A204.1 (cell line): Measurements from ENCODE around the gene CCDC200.
"Not testable (repeated sequence)": the region's sequence is repeated elsewhere in the genome, so short reads cannot be mapped to it uniquely, and the experiment has no call there.

Source experiments
- FAIRE-seq: peaks from 2 replicates; lab custom pipeline; 2012; peaks lifted over from hg19 to GRCh38; lab: Jason Lieb, UNC

CCDC200 gene

GRCh38 chr17:43228020-43228782, at the start of gene CCDC200:
Gene CCDC200, minus strand, starts transcription at chr17:43228623. Its CDS starts 69 bp downstream, at chr17:43228554.
- not testable (repeated sequence) for FAIRE-seq

GRCh38 chr17:43272914-43273313, 44.5 kb upstream of the CCDC200 start:
- not testable (repeated sequence) for FAIRE-seq

DNA sequence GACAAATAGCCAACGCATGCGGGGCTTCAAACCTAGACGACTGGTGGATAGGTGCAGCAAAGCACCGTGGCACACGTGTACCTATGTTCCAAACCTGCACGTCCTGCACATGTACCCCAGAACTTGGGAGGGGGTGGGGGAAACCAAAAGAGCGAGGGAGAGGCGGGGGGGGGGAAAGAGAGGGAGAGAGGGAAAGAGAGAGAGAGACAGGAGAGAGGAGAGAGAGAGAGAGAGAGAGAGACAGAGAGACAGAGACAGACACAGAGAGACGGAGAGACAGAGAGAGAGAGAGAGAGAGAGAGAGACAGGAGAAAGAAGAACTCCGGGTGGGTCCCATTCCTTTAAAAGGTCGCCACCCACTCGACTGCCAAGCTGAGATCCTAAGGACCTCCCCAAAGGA, 44.1 kb upstream of the CCDC200 start:
- FAIRE-seq: not testable (repeated sequence)

DNA sequence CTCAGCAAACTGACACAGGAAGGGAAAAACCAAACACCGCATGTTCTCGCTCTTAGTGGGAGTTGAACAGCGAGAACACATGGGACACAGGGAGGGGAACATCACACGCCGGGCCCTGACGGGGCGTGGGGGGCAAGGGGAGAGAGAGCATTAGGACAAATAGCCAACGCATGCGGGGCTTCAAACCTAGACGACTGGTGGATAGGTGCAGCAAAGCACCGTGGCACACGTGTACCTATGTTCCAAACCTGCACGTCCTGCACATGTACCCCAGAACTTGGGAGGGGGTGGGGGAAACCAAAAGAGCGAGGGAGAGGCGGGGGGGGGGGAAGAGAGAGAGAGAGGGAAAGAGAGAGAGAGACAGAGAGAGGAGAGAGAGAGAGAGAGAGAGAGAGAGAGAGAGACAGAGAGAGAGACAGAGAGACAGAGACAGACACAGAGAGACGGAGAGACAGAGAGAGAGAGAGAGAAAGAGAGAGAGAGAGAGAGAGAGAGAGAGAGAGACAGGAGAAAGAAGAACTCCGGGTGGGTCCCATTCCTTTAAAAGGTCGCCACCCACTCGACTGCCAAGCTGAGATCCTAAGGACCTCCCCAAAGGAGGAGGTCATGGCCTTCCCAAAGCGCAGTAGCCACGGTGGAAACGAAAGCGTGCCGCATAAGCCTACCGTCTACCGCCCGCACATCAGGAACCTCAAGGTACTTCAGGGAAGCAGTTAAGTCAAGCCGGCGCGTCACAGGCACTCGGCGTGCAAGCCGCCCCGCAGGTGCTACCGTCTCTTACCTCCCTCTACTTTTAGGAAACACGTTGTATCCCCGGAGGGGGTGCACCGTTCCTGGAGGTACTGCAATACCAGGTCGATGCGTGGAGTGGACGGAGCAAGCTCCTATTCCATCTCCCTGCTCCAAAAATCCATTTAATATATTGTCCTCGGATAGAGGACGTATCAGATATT, 42.4 kb upstream of the CCDC200 start:
- FAIRE-seq: not testable (repeated sequence)

DNA sequence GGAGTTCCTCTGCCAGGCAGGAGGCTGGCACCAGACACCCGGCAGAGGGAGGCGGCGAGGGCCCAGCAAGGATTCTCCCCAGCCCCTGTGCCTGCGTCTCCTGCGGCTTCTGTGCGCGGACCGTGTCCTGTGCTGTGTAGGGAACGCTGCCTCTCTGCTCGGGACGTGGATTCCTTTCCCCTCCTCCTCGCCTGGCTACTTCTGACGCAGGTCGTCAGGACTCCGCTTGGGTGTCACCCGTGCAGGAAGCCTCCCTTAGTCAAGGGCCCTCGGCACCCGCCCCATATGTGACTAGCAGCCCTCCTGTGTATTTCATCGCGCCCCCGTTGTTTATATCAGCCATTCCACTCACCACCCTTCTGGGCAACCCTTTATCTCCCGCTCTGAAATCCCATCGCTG, 18.0 kb upstream of the CCDC200 start:
- not testable (repeated sequence) for FAIRE-seq

DNA sequence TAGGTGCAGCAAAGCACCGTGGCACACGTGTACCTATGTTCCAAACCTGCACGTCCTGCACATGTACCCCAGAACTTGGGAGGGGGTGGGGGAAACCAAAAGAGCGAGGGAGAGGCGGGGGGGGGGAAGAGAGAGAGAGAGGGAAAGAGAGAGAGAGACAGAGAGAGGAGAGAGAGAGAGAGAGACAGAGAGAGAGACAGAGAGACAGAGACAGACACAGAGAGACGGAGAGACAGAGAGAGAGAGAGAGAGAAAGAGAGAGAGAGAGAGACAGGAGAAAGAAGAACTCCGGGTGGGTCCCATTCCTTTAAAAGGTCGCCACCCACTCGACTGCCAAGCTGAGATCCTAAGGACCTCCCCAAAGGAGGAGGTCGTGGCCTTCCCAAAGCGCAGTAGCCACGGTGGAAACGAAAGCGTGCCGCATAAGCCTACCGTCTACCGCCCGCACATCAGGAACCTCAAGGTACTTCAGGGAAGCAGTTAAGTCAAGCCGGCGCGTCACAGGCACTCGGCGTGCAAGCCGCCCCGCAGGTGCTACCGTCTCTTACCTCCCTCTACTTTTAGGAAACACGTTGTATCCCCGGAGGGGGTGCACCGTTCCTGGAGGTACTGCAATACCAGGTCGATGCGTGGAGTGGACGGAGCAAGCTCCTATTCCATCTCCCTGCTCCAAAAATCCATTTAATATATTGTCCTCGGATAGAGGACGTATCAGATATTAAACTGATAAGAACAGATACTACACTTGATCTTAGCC, 12.4 kb upstream of the CCDC200 start:
- FAIRE-seq: not testable (repeated sequence)

- not testable (repeated sequence) for FAIRE-seq
Measured at GRCh38 chr17:43239597-43239996, 11.2 kb upstream of the CCDC200 start.

- not testable (repeated sequence) for FAIRE-seq
Measured at GRCh38 chr17:43233877-43234276, 5.5 kb upstream of the CCDC200 start, which contains the start of gene RNU2-1. Gene RNU2-1, minus strand, starts transcription at chr17:43233977.

- not testable (repeated sequence) for FAIRE-seq
Measured at GRCh38 chr17:43233263-43233662, 4.8 kb upstream of the CCDC200 start.

DNA sequence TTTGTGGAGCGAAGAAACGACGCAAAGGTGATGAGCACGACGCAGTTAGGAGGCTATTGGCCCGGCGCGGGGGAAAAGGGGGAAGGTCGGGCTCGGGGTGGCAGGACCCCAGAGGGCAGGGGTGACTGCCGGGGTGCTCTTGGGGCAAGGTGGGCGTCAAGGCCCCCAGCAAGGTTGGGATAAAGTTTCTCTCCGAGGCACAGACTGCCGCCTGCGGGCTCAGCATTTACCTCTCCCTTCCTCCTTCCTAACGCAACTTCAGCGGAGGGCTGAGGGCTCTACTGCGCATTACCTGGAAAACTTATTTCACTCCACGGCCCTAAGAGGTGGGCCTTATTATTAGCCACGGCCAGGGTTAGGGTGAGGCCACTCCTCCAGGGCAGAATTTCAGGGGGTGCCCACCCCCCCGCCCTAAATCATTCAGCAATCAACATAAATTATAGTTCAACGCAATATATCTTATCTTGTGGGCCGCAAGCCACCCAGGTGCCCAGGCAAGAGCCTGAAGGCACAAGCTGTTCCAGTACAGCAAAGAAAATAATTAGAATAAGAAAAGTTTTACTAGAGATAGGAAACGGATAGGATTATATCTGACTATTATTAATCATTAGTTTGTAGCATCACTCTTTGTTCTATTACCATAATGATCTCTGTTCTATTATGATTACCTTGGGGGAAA, 3.7 kb upstream of the CCDC200 start:
- FAIRE-seq: not testable (repeated sequence)

- FAIRE-seq: not testable (repeated sequence)
Measured at GRCh38 chr17:43231205-43232020, 3.0 kb upstream of the CCDC200 start.

GRCh38 chr17:43226393-43226792, 2.0 kb downstream of the CCDC200 start:
- no peak for FAIRE-seq

DNA sequence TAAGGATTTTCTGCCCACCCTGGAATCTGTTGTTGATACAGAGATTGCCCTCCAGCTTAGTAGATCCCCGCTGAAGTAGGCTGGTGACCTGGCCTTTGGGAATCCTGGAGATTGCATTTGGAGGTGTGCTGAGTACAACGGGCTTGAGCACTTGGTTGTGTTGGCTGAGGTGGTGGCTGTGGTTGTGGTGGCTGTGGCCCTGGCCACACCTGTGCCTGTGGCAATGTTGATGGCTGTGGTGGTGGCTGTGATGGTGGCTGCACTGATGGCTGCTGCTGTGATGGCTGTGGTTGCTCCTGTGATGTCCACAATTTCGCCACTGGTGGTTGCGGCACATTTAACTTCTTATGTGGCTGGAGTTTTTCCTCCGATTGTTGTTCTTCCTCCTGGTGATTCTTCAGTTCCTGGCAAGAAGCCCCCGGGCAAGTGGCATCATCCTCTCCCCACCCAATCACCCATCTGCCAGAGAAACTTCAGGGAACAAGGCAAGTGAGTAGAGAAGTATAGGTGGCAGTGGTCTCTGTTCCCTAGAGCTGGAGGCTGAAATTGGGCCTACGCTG, 4.2 kb downstream of the CCDC200 start:
- FAIRE-seq: no peak

- FAIRE-seq: no peak
Measured at GRCh38 chr17:43220511-43221125, 7.8 kb downstream of the CCDC200 start.

DNA sequence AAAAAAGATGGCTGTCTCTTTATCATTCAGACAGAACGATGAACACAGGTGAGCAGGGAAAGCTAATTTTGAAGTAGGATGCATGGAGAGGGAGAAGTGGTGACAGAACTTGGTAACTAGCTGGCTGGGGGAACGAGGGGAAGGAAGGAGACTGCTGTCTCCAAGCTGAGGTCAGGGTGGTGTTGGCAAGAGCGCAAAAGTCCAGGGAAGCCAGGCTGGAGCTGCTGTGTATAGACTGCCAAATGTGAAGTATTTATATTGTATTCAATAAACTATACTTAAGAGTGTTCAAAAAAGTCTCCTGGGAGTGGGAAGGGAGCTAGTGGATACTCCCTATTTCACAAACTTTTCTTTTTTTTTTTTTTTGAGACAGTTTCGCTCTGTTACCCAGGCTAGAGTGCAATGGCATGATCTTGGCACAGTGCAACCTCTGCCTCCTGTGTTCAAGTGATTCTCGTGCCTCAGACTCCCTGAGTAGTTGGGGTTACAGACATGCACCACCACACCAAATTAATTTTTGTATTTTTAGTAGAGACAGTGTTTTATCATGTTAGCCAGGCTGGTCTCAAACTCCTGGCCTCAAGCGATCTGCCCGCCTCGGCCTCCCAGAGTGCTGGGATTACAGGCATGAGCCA, 8.6 kb downstream of the CCDC200 start:
- FAIRE-seq: no peak

DNA sequence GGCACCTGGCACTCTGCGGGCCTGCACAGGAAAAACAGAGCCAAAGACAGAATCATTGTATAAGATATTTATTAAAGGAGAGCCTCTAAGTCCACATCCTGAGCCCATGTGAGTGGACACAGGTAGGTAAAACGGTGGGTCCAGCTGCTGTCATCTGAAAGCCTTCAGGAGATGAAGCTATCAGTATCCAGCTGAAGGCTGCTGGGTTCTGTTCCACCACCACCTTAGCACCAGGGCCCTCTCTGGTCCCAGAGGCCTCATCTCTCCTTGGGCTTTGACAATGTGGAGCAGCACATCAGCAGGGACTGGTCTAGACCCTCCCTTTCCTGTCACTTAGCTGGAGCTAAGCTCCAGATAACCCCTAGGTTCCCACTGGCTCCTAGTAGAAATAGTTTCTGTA, 9.4 kb downstream of the CCDC200 start:
- no peak for FAIRE-seq

GRCh38 chr17:43217614-43218087, 10.8 kb downstream of the CCDC200 start:
- no peak for FAIRE-seq

DNA sequence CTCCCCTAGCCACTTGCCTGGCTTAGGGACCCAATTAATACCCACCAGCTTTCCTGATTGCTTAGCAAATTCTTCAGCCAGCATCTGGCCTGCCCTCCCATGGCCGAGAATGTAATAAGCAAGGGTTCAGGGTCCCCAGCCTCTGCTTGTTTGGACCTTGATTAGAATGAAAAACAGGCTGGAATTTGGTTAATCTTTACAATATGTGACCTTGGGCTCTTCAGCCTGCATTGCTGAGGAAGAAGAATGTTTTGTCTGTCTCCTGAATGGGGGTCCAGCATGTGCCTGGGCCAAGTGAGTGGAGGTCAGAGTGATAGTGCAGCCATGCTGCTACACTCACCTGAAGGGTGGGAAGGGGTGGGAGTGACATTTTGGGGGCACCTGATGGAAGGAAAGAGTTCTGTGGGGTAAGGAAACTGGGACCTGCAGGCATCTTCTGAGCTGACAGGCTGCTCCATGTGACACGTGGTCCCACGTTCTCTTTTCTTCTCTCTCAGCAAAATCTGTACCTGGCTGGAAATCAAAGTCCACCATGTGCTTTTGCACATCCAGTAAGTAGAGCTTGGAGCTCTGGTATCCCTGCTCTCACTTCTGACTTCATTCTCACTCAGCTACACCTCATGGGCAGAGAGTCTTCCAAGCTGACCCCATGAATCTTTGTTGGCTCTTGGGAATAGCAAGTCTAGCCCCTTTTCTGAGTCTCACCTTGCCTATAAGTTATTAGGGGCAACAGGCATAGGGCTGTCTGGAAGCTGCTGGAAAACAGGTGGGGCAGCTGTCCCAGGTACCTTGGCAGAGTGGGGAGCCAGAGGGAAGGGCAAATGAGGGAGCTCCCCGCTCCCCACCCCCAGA, 11.4 kb downstream of the CCDC200 start:
- no peak for FAIRE-seq
